HG03103 (cell line): ENCODE data around the gene SUGT1.
"Not testable (repeated sequence)": the region's sequence is repeated elsewhere in the genome, so short reads cannot be mapped to it uniquely, and the experiment has no call there.

Experiments
- ATAC-seq: cut with Tn5 transposase; IDR thresholded peaks from one replicate; pipeline ENCODE4 v1.9.1; 2021; ENCODE audit warnings: low read depth; ENCODE audit not compliant: unreplicated experiment

SUGT1 gene

GRCh38 chr13:52665325-52665724 is 12.7 kb downstream of the SUGT1 start:
- ATAC-seq, result no peak

DNA sequence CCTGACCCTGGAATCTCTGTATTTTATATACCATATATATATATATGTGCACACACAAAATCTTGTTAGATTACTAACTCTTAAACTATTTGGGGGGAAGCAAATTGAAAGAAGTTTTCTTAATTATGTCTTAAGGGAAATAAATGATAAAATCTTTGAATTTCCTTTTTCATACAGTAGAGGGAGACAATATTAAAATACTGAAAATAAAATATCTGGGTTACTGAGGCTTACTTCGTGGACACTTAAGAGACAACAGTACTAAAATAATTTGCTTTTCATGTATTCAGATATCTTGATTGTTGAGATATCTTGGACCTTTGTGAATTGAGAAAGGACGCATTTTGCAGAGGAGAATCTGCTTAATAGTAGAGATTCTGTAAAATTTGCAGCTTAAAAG is 17.0 kb downstream of the SUGT1 start:
- ATAC-seq, result no peak

DNA sequence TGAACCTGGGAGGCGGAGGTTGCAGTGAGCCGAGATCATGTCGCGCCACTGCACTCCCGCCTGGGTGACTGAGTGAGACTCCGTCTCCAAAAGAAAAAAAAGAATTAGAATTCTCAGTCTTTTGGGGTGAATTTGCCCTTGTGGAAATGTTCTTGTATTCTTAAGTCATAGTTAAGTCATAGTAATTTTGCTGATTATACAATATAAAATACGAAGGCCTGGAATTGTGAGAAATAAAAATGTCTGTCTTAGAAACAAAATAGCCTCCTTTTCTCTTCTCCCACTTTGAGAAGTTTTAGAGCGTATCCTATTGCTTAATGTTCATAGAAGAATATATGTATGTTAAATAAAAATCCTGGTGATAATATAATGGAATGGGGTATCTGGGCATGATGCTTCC is 18.1 kb downstream of the SUGT1 start:
- ATAC-seq, result no peak

- ATAC-seq, result no peak
Measured at GRCh38 chr13:52673465-52673864, 20.8 kb downstream of the SUGT1 start.

DNA sequence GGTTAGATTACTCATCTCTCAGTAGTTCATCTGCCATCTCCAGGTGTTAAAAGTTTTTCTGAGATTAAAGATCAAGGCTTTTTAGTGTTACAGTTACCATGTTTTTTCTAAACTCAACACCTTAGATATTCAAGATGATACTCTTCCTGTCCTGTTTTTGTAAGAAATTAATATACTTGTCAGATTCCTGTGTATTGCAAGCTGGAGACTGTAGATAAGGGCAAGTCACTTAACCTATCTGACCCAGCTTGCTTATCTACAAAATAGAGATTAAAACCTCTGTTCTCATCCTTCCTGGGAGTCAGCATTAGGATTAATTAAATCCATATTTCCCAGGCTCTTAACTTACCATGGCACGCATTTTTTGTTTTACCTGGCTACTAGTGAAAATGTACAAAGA is 25.2 kb downstream of the SUGT1 start:
- ATAC-seq, result no peak

DNA sequence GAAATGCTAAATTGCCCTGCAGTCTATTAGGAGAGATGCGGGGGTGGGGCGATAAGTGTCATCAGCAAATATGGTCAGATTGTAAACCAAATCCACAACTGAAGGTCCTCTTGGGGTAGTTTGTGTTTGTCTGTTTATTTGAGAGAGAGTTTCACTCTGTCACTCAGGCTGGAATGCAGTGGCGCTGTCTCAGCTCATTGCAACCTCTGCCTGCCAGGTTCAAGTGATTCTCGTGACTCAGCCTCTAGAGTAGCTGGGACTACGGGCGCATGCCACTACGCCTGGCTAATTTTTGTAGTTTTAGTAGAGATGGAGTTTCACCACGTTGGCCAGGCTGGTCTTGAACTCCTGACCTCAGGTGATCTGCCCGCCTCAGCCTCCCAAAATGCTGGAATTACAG is 33.2 kb downstream of the SUGT1 start:
- not testable (repeated sequence) for ATAC-seq

DNA sequence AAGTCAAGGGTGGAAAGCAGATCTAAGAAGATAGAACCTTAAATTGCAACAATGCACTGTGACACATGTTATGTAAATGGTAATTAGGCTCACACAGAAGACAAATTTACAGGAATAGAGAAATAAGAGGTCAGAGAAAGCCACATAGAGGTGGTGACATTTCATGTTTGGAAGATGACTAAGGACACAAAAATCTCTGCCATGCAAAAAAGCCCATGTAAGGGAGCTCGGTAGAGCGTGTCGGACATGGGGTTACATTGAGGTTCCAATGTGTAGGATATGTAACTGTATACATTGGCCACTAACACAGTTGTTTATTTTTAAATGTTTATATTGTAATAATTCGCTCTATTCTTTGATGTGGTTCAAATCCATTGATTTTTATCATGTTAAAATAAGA is 33.7 kb downstream of the SUGT1 start:
- ATAC-seq, result no peak

DNA sequence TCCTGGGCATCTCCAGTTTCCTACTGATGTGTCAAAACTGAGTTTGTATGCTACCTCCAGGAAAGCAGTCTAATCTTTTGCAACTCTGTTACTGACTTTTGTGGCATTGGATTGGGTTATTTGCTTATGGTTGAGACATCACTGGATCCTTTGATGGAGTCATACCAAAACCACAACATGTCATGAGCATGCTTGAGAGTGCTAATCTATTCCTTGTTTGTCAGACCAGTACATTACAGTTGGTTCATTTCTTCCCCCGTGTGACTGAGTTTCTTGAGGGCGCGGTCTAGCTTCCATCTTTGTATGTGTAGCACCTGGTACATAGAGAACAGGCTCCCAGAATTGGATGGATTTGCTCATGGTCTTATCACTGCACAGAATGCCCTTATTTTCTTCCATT is 43.2 kb downstream of the SUGT1 start:
- ATAC-seq, result no peak

DNA sequence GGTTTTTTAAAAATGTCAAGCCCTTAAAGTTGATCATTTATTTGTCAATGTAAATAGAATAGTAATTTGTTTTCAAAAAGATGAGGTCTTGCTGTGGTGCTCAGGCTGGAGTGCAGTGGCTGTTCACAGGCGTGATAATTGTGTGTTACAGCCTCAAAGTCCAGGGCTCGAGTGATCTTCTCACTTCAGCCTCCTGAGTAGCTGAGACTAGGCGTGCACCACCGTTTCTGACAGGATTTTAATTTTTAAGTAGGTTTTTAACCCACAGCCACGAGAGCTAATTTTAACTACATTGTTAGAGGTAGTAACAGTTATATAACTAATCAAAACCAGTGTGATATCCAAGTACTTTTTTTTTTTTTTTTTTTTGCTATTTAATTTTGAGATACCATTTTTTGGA is 43.9 kb downstream of the SUGT1 start:
- ATAC-seq, result no peak

DNA sequence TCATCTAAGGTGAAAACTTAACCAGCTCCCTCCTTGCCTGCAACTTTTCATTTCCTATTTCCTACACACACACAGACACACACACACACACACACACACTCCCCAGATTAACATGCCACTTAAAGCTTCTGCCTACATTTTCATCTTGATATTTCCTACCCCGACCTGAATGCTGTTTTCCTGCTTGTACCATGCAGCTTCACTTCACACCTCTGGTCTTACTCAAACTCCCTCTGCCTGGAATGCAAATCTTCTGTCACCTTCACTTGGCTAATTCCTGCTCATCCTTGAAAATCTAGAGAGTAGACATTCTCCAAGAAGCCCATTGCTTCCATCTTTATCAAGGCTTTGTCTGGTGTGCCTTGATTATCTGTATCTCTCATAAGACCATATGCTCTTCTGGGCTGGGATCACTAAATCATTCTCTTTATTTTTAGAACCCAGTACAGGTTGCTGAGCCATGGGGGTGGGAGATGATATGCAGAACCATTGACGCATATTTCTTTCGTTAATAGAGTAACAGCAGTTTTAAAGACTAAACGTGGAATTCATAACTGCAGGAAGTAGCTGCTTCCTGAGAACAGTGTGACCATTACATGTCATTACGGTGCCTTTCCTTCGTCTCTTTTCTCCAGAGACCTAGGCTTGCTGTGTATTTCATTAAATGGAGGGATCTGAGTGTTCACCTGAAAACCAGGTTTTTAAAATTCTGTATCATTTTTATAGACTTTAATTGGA is 49.3 kb downstream of the SUGT1 start:
- ATAC-seq, result no peak

DNA sequence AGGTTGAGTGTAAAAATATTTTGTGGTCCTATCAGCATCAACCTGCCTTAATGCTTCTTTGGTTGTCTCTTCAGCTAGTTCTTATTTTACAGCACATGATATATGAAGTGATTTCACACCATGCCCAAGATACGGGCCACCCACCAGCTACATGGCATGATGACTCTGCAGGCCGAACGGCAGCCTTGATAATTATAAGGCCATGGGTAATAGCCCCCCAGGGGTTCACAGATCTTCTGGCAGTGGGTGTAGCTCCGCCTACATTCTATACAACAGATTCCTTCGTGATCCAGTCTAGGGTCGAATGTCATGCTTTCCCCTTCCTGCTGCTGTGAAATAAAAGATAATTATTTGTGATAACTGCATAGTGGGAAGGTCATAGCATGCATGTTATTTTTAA is 50.8 kb downstream of the SUGT1 start:
- ATAC-seq, result no peak

DNA sequence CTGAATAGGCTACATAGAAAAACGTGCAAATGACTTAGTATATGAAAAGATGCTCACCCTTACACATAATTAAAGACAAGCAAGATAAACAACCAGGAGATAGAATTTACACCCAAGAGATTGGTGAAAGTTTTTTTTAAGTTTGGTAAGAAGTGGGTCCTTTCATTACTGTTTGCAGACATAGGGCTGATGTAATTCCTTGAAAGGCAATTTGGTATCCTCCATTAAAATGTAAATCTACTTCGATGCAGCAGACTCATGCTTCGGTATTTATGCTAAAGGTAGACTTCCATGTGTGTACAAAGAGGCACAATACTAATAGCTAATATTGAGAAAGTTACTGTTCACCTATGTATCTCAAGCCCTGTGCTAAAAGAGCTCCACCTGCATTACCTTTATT is 53.4 kb downstream of the SUGT1 start:
- no peak for ATAC-seq

- ATAC-seq, result no peak
Measured at GRCh38 chr13:52707375-52707774, 54.7 kb downstream of the SUGT1 start.

DNA sequence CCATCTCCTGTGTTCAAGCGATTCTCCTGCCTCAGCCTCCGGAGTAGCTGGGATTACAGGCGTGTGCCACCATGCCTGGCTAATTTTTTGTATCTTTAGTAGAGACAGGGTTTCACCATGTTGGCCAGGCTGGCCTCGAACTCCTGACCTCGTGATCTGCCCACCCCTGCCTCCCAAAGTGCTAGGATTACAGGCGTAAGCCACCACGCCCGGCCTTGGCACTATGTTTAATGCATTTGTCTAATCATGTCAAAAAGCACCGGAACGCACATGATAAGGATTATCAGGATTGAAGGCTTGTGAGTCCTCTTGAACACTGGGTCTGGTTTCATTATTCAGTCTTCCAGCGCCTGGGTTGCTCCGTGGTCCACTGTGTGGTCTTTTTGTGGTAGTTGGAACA is 55.6 kb downstream of the SUGT1 start:
- not testable (repeated sequence) for ATAC-seq

GRCh38 chr13:52711286-52711685 is 58.6 kb downstream of the SUGT1 start:
- ATAC-seq, result no peak

- ATAC-seq, result no peak
Measured at GRCh38 chr13:52712385-52712784, 59.7 kb downstream of the SUGT1 start.

- ATAC-seq, result no peak
Measured at GRCh38 chr13:52713894-52714293, 61.3 kb downstream of the SUGT1 start.

DNA sequence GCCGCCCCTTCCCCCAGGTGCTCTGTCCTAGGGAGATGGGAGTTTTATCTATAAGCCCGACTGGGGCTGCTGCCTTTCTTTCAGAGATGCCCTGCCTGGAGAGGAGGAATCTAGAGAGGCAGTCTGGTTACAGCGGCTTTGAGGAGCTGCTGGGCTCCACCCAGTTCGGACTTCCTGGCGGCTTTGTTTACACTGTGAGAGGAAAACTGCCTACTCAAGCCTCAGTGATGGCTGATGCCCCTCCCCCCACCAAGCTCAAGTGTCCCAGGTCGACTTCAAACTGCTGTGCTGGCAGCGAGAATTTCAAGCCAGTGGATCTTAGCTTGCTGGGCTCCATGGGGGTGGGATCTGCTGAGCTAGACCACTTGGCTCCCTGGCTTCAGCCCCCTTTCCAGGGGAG is 68.3 kb downstream of the SUGT1 start:
- not testable (repeated sequence) for ATAC-seq

- not testable (repeated sequence) for ATAC-seq
Measured at GRCh38 chr13:52721356-52721755, 68.7 kb downstream of the SUGT1 start.

DNA sequence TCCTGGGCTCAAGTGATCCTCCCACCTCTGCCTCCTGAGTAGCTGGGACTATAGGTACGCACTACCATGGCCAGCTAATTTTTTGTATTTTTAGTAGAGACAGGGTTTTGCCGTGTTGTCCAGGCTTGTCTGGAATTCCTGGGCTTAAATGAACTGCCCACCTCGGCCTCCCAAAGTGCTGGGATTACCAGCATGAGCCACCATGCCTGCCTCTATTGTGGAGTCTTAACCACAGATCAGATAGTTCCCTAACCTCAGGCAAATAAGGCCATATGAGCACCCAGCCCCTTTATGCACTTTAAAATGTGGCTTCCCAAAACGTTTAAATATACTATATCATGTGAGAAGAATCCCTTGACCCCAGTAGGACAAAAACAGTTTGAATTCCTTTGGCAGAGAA is 70.5 kb downstream of the SUGT1 start:
- ATAC-seq, result no peak

- ATAC-seq, result no peak
Measured at GRCh38 chr13:52725302-52725701, 72.7 kb downstream of the SUGT1 start.

- ATAC-seq, result no peak
Measured at GRCh38 chr13:52726258-52726657, 73.6 kb downstream of the SUGT1 start.

DNA sequence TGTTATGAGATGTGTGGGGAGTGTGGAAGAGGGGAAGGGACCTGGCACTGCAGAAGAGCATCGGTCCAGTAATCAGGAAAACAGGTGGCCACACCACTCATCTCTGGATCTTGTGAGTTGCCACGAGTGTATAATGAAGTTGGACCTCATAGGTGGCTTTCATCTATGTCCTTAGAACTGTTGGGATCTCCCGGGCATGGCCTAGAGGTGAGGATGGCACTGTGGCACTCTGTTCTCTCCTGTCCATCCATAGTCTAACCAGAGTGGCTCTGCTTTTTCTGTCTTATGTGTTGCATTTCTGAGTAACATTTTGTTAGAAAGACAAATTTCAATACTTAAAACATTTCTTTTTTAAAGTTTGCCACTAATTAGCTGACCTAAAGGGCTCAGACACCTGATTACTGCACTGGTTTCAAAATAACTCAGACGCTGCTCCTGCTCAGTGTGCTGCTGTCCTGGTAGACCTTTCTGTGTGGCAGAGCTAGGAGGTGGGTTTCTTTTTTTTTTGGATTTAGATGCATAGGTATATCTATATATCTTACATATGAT is 81.5 kb downstream of the SUGT1 start:
- no peak for ATAC-seq
